IPS-20b (cell line): ENCODE data around the gene TNFRSF4.

ENCODE experiments used
- H3K27ac ChIP-seq: one replicate; pipeline ENCODE4 v1.5.1; 2013; ENCODE audit warnings: low read length
- H3K27me3 ChIP-seq: 2 replicates; pipeline ENCODE4 v1.6.1; 2013; ENCODE audit warnings: mild to moderate bottlenecking, low read length, inconsistent platforms; ENCODE audit not compliant: insufficient read depth
- H3K36me3 ChIP-seq: 2 replicates; pipeline ENCODE4 v1.6.1; 2013; ENCODE audit warnings: low read depth, mild to moderate bottlenecking, inconsistent platforms, low read length, moderate library complexity; ENCODE audit not compliant: insufficient read depth
- H3K4me1 ChIP-seq: 2 replicates; pipeline ENCODE4 v1.6.1; 2013; ENCODE audit warnings: mild to moderate bottlenecking, control low read depth, inconsistent platforms, low read length, moderate library complexity; ENCODE audit not compliant: insufficient read depth
- H3K4me3 ChIP-seq: 2 replicates; pipeline ENCODE4 v1.5.1; 2013; ENCODE audit warnings: mild to moderate bottlenecking, low read length, inconsistent platforms
- H3K9ac ChIP-seq: 2 replicates; pipeline ENCODE4 v1.6.1; 2013; ENCODE audit warnings: low read depth, mild to moderate bottlenecking, inconsistent platforms, low read length, moderate library complexity
- H3K9me3 ChIP-seq: 2 replicates; pipeline ENCODE4 v1.6.1; 2013; ENCODE audit warnings: mild to moderate bottlenecking, low read depth, low read length, inconsistent platforms; ENCODE audit not compliant: insufficient read depth

Gene TNFRSF4

GRCh38 chr1:1228596-1229321 is 14.8 kb upstream of the TNFRSF4 start:
- H3K9me3 ChIP-seq: no peaks in the 10 kb centered on the region
- H3K9ac ChIP-seq: no peak overlapping the region
- H3K36me3 ChIP-seq: peaks cover 8% of the 10 kb centered on the region; the same call in 1 of the 2 replicates
- no peaks in the 10 kb centered on the region for H3K27me3 ChIP-seq
- H3K4me3 ChIP-seq: no peak overlapping the region
- no peak overlapping the region for H3K27ac ChIP-seq
- H3K4me1 ChIP-seq: peaks cover 3% of the 10 kb centered on the region; the same call in 1 of the 2 replicates

- peaks cover 11% of the 10 kb centered on the region; the same call in 1 of the 2 replicates for H3K36me3 ChIP-seq
- no peaks in the 10 kb centered on the region for H3K9me3 ChIP-seq
- H3K4me3 ChIP-seq: no peak overlapping the region
- peaks cover 3% of the 10 kb centered on the region; the same call in 1 of the 2 replicates for H3K4me1 ChIP-seq
- no peak overlapping the region for H3K27ac ChIP-seq
- no peak overlapping the region for H3K9ac ChIP-seq
- no peaks in the 10 kb centered on the region for H3K27me3 ChIP-seq
These were observed 14.2 kb upstream of the TNFRSF4 start for GRCh38 chr1:1228187-1228586.

GRCh38 chr1:1227386-1227785 is 13.4 kb upstream of the TNFRSF4 start:
- H3K4me1 ChIP-seq: peaks cover 3% of the 10 kb centered on the region; the same call in 1 of the 2 replicates
- H3K9ac ChIP-seq: no peak overlapping the region
- H3K27me3 ChIP-seq: no peaks in the 10 kb centered on the region
- H3K36me3 ChIP-seq: peaks cover 17% of the 10 kb centered on the region
- no peak overlapping the region for H3K4me3 ChIP-seq
- no peaks in the 10 kb centered on the region for H3K9me3 ChIP-seq
- H3K27ac ChIP-seq: no peak overlapping the region

GRCh38 chr1:1226566-1227362 is 12.8 kb upstream of the TNFRSF4 start:
- Histone ChIP-seq H3K4me3 (no peak overlapping the region), H3K9ac (no peak overlapping the region), H3K27ac (no peak overlapping the region), H3K27me3 (no peaks in the 10 kb centered on the region), H3K36me3 (peaks cover 20% of the 10 kb centered on the region), H3K4me1 (peaks cover 3% of the 10 kb centered on the region; the same call in 1 of the 2 replicates), H3K9me3 (no peaks in the 10 kb centered on the region)

- H3K4me3 ChIP-seq: no peak overlapping the region
- no peak overlapping the region for H3K27ac ChIP-seq
- peaks cover 27% of the 10 kb centered on the region for H3K36me3 ChIP-seq
- no peaks in the 10 kb centered on the region for H3K9me3 ChIP-seq
- H3K27me3 ChIP-seq: no peaks in the 10 kb centered on the region
- H3K4me1 ChIP-seq: peaks cover 3% of the 10 kb centered on the region; the same call in 1 of the 2 replicates
- H3K9ac ChIP-seq: no peak overlapping the region
These were observed 12.0 kb upstream of the TNFRSF4 start for GRCh38 chr1:1225913-1226312.

GRCh38 chr1:1225238-1225845 is 11.4 kb upstream of the TNFRSF4 start:
- H3K36me3 ChIP-seq: peaks cover 33% of the 10 kb centered on the region
- H3K9ac ChIP-seq: no peak overlapping the region
- H3K27ac ChIP-seq: no peak overlapping the region
- no peaks in the 10 kb centered on the region for H3K27me3 ChIP-seq
- H3K4me1 ChIP-seq: no peaks in the 10 kb centered on the region
- no peaks in the 10 kb centered on the region for H3K9me3 ChIP-seq
- no peak overlapping the region for H3K4me3 ChIP-seq

GRCh38 chr1:1223891-1224290 is 9.9 kb upstream of the TNFRSF4 start:
- H3K4me1 ChIP-seq: no peaks in the 10 kb centered on the region
- no peak overlapping the region for H3K9ac ChIP-seq
- no peak overlapping the region for H3K4me3 ChIP-seq
- H3K27ac ChIP-seq: no peak overlapping the region
- peaks cover 33% of the 10 kb centered on the region for H3K36me3 ChIP-seq
- no peaks in the 10 kb centered on the region for H3K9me3 ChIP-seq
- H3K27me3 ChIP-seq: no peaks in the 10 kb centered on the region

GRCh38 chr1:1223321-1223720 is 9.4 kb upstream of the TNFRSF4 start:
- no peaks in the 10 kb centered on the region for H3K27me3 ChIP-seq
- H3K27ac ChIP-seq: no peak overlapping the region
- no peaks in the 10 kb centered on the region for H3K4me1 ChIP-seq
- no peak overlapping the region for H3K9ac ChIP-seq
- no peak overlapping the region for H3K4me3 ChIP-seq
- peaks cover 38% of the 10 kb centered on the region for H3K36me3 ChIP-seq
- no peaks in the 10 kb centered on the region for H3K9me3 ChIP-seq

- H3K9ac ChIP-seq: no peak overlapping the region
- H3K4me1 ChIP-seq: no peaks in the 10 kb centered on the region
- no peaks in the 10 kb centered on the region for H3K27me3 ChIP-seq
- no peak overlapping the region for H3K27ac ChIP-seq
- H3K4me3 ChIP-seq: no peak overlapping the region
- no peaks in the 10 kb centered on the region for H3K9me3 ChIP-seq
- peaks cover 42% of the 10 kb centered on the region for H3K36me3 ChIP-seq
These were observed 8.7 kb upstream of the TNFRSF4 start for GRCh38 chr1:1222575-1223225.

GRCh38 chr1:1221887-1222574 is 8.1 kb upstream of the TNFRSF4 start:
- Histone ChIP-seq H3K9me3 (no peaks in the 10 kb centered on the region), H3K4me1 (no peaks in the 10 kb centered on the region), H3K36me3 (peaks cover 41% of the 10 kb centered on the region)

GRCh38 chr1:1220197-1220596 is 6.2 kb upstream of the TNFRSF4 start:
- H3K4me3 ChIP-seq: no peak overlapping the region
- H3K36me3 ChIP-seq: peaks cover 38% of the 10 kb centered on the region
- H3K9ac ChIP-seq: no peak overlapping the region
- no peaks in the 10 kb centered on the region for H3K9me3 ChIP-seq
- no peak overlapping the region for H3K27ac ChIP-seq
- H3K4me1 ChIP-seq: no peaks in the 10 kb centered on the region
- no peaks in the 10 kb centered on the region for H3K27me3 ChIP-seq

More at GRCh38 chr1:1221887-1222574, 8.1 kb upstream of the TNFRSF4 start:
- Histone ChIP-seq H3K27ac (no peak overlapping the region), H3K4me3 (no peak overlapping the region), H3K9ac (no peak overlapping the region), H3K27me3 (no peaks in the 10 kb centered on the region)
